PFSK-1 (cell line): ENCODE data around the gene DPT.

Experiments
- POLR2AphosphoS5 ChIP-seq: IDR thresholded peaks from 2 replicates; pipeline ENCODE4 v1.6.1; 2012; ENCODE audit warnings: low read depth, mild to moderate bottlenecking, control low read depth, low read length, moderate library complexity
- REST ChIP-seq, 2 experiments: IDR thresholded peaks; 2 replicates each; pipeline versions ENCODE4 v1.6.1 to v1.8.0; 2011 to 2012; ENCODE audit warnings: low read depth in 2 of 2, low read length in 2 of 2, control low read depth in 1 of 2, inconsistent platforms in 1 of 2, mild to moderate bottlenecking in 1 of 2, moderate library complexity in 1 of 2; ENCODE audit not compliant: insufficient read depth in 1 of 2

GRCh38 chr1:168736520-168736919 is 7.5 kb upstream of the DPT start:
- no peak for TF ChIP-seq REST (IDR thresholded peaks at IDR 0.05; ENCODE audit: insufficient read depth in 1 of 2, low read depth in 2 of 2, low read length in 2 of 2)
- TF ChIP-seq POLR2AphosphoS5: no peak
